ENCODE data around the gene PITPNM3.
"Not testable (repeated sequence)": the region's sequence is repeated elsewhere in the genome, so short reads cannot be mapped to it uniquely, and the experiment has no call there.

PITPNM3 gene

DNA sequence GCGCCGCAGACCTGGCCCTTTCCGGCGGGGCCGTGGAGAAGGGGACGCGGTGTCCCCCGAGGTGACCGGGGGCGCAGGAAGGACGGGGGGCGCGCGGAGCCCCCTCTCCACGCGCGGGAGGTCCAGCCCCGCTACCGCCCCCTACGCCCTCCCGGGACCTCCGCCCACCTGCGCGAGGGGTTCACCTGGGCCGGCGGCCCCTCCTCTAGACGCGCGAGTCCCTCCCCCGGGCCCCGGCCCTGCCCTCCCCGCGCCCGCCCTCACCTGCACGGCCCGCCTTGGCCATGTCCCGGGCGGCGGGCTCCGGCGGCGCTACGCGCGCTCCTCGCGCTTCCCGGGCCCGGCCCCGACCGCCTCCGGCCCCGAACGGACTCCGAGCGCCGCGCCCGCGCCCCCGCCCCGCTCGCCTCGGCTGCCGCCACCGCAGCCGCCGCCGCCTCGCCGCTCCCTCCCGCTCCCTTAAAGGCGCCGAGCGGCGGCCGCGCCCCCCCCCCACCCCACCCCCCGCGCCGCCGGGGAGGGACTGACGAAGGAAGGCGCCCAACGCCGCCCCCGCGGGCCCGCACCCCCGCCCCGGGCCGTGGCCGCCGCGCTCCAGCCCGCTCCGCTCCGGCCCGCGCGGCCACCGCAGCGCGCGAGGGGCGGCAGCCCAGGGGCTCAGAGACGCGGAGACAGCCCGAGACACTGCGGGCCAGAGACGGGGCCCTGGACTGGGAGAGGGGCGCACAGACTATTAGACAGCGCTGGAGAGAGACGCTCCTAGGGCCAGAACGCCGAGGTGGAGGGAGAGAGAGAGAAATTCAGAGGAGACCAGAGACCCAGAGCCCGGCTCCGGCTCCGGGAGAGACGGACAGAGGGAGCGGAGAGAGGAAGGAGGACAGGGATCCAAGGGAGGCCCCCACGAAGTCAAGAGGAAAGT lies at the start of gene PITPNM3:
Gene PITPNM3, minus strand, starts transcription at position 435 of the 919 bp plus-strand sequence. Its CDS starts 149 bp downstream, at position 286.
- no peak for DNase-seq

DNA sequence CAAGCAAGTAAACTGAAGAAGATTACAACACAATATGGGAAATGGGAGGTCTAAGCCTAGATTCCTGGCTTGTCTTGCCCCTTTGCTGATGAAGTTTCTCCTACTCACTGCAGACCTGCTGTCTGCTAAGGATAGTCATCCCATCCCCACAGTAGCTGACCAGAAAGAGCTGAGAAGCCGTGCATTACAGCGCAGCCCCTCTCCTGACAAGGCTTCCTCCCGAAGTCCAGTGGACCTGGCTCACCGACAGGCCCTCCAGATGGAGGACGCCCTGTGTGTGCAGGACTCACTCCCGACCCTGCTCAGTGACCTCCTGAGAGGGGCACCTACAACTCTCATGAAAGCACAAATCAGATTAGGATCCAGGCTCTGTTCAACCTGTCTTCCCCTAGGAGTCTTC lies 48.8 kb upstream of the PITPNM3 start:
- DNase-seq: no peak

GRCh38 chr17:6603744-6604325 lies 47.5 kb upstream of the PITPNM3 start:
- DNase-seq: no peak

DNA sequence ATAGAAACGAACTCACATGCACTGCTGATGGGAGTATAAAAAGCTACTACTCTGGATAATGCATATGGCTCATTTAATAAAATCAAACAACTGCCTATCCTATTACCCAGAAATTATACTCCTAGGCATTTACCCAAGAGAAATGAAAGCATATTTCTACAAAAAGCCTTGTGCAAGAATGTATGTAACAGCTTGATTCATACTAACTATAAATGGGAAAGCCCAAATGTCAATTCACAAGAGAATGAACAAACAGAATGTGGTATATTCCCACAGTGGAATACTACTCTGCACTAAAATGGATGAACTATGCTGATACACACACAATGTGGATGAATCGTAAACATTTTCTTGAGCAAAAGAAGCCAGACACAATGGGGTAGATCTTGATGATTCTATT lies 45.8 kb upstream of the PITPNM3 start:
- no peak for DNase-seq

- no peak for DNase-seq
Measured at GRCh38 chr17:6599364-6599763, 43.0 kb upstream of the PITPNM3 start.

GRCh38 chr17:6597727-6598126 lies 41.4 kb upstream of the PITPNM3 start:
- DNase-seq: no peak

- DNase-seq: no peak
Measured at GRCh38 chr17:6596941-6597340, 40.6 kb upstream of the PITPNM3 start.

DNA sequence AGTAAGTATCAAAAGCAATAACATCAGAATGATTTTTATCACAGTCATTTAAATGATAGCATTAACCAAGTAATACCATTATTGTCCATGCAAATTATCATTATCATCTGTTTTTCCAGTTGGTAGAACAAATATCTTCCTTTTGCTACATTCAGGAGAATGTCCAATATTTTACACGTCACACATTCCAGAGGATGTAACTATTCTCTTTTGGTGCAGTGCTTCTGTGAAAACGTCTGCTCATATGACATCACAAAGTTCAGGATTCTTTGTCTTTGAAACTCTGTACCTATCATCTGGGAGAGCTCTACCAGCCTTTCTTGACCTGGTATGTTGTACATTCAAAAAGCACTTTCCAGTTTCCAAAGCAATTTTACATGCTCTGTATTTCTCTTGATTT lies 40.2 kb upstream of the PITPNM3 start:
- no peak for DNase-seq

DNA sequence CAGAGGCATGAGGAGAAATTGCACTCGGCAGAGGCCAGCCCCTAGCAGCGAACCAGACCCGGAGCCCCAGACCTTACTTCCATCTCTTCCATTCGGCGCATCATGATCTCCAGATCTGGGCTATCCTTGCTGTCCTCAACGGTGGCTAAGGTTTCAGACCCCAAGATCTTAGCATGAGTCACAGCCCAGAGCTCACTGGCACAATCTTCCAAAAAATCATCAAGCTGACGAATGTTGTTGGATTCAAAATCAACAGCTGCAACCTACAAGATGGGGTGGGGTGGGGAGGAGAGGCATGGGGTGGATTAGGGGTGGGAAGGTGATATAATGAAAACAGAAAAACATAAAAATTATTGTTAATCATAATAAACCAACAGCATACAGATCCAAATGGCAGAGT lies 39.7 kb upstream of the PITPNM3 start:
- no peak for DNase-seq

- not testable (repeated sequence) for DNase-seq
Measured at GRCh38 chr17:6593371-6593770, 37.0 kb upstream of the PITPNM3 start.

DNA sequence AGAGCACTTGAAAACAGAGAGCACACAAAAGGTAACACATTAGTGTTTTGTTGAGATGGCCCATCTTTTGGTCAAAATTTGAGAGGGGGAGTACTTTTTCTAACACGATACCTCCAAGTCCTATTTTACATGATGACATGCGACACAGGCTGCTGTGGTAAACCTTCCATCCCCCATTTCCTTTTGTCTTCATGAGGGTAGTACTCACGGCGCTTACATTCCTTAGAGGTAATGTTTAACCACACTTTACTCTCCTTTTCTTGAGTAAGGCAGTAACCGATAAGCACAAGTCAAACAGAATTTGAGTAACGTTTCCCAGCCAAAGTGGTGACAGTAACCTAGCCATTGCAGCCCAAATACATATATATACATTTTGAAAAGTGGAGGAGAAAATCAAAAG lies 35.8 kb upstream of the PITPNM3 start:
- no peak for DNase-seq

GRCh38 chr17:6591599-6592158 lies 35.3 kb upstream of the PITPNM3 start:
- DNase-seq: no peak

- no peak for DNase-seq
Measured at GRCh38 chr17:6589266-6589946, 33.1 kb upstream of the PITPNM3 start.

GRCh38 chr17:6588165-6588564 lies 31.8 kb upstream of the PITPNM3 start:
- DNase-seq: no peak

- DNase-seq: no peak
Measured at GRCh38 chr17:6587310-6587709, 31.0 kb upstream of the PITPNM3 start.

- no peak for DNase-seq
Measured at GRCh38 chr17:6583411-6583810, 27.1 kb upstream of the PITPNM3 start.

DNA sequence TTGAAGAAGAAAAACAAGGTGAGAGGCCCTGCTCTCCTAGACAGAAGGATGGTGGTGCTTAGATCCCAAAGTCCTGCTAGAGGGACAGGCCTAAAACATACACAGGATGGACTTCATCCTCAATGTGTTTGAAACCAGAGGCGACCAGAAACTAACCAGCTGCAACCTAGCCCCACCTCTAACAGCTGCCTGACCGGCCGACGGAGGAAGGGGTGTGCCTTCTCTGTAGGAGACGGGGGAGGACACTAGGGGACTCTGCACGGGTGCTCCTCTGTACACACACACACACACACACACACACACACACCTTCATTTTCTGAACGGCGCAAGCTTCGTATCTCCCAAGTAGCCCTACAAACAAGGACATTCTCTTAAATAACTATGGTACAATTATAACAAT lies 24.3 kb upstream of the PITPNM3 start:
- DNase-seq: no peak

DNA sequence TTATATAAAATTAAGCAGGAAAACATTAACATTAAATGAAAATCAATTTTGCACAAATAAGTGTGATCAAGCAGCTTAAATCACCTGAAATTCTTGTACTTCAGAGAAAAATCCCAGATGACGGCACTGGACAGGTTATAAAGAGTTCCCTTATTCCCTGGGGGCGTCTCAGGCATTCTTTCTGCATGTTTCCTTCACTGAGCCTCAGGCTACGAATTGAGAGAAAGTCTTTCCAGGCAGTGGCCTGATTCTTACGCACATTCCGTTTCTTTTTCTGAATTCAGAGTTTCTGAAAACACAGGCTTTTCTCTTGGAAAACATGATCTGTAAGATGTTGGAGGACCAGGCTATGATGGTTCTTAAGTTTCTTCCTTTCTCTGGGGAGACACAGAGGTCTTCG lies 22.1 kb upstream of the PITPNM3 start:
- no peak for DNase-seq

DNA sequence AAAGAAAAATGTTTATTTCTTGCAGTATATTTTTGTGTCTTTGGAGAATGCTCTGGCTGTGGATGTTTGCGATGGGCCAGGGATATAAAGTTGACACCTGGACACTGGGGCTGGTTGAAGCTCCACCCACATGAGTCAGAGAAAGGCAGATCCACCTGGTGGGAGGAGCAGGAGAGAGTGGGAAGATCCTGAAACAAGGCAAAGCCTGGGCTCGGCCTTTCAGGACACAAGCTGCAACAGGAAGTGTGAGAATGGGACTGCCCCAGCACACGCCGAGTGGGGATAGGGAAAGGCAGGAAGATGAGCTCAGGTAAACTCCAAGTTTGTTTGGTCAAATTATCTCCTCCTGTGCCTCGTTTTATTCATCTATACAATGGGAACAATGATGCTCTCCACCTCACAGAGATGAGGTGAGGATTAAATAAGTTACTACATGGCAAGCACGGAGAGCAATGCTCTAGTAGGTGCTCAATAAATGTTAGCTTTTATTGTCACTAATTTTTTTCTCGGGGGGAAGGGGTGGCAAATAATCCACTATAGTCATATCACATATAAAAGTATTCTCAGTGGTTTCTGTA lies 21.4 kb upstream of the PITPNM3 start:
- DNase-seq: no peak

- DNase-seq: no peak
Measured at GRCh38 chr17:6576038-6576785, 19.9 kb upstream of the PITPNM3 start.

- DNase-seq: no peak
Measured at GRCh38 chr17:6575596-6575988, 19.2 kb upstream of the PITPNM3 start.

Measured in NCI-H1694 treated with DMSO at 0.1 percent for 48 hours (cell line).